Measurements from ENCODE around the gene CDK5R1. TPM values are rescaled to one million over a fixed set of nuclear protein-coding genes. Genes with fewer than 3 reads are reported as not detected.

Gene CDK5R1
- total RNA-seq, 6 experiments from 2014 or later = 0.37 to 0.90 (median 0.48) TPM

DNA sequence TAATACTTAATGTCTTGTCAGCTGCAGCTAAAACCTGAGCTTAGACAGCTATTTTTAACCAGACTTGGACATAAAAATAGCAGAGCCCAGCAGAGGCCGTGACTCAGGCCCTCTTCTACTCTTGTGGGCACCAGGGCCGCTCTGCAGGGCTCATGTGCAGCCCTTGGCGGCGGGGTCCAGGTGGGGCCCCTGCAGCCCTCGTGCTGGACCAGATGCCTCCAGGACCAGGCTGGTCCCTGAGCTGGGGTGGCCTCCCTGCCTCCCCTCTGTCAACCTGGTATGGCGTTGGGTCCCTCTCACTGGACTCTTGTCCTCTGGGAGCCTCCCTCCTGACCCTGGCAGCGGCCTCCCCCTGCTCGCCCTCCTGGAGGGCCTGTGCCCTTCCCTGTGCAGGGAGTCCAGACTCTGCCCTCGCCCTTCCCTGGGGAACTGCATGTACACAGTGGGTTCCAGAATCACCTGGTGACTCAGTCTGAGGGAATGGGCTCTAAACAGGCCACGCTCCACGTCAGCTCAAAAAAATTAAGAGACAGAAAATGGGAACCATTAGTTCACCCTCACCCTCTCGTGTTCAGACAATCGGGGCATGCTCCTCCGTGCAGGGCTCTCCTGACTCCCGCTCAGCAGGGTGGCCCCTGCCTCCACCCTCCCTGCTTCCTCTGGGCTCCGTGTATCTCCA is 9.7 kb downstream of the CDK5R1 start:
- H3K27me3 ChIP-seq = no peaks in the 10 kb centered on the region
- ATAC-seq (no peak), DNase-seq (no peak)
- TF ChIP-seq POLR2A (IDR thresholded peaks at IDR 0.05) = no peak
- TF ChIP-seq, protein P1, sequence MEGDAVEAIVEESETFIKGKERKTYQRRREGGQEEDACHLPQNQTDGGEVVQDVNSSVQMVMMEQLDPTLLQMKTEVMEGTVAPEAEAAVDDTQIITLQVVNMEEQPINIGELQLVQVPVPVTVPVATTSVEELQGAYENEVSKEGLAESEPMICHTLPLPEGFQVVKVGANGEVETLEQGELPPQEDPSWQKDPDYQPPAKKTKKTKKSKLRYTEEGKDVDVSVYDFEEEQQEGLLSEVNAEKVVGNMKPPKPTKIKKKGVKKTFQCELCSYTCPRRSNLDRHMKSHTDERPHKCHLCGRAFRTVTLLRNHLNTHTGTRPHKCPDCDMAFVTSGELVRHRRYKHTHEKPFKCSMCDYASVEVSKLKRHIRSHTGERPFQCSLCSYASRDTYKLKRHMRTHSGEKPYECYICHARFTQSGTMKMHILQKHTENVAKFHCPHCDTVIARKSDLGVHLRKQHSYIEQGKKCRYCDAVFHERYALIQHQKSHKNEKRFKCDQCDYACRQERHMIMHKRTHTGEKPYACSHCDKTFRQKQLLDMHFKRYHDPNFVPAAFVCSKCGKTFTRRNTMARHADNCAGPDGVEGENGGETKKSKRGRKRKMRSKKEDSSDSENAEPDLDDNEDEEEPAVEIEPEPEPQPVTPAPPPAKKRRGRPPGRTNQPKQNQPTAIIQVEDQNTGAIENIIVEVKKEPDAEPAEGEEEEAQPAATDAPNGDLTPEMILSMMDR (IDR thresholded peaks at IDR 0.05) = no peak
- intact Hi-C loops (cut with DNase I) = no loop called here
- no peak overlapping the region for H3K4me3 ChIP-seq
- 78% methylated on average over 4 of the region's 16 CpGs for WGBS (ENCODE audit: insufficient coverage, low coverage, low lambda C conversion rate, missing lambda C conversion rate)
- no peaks in the 10 kb centered on the region for H3K9me3 ChIP-seq
- H3K27ac ChIP-seq = no peak overlapping the region
- H3K4me1 ChIP-seq = no peaks in the 10 kb centered on the region
- no peaks in the 10 kb centered on the region for H3K36me3 ChIP-seq

DNA sequence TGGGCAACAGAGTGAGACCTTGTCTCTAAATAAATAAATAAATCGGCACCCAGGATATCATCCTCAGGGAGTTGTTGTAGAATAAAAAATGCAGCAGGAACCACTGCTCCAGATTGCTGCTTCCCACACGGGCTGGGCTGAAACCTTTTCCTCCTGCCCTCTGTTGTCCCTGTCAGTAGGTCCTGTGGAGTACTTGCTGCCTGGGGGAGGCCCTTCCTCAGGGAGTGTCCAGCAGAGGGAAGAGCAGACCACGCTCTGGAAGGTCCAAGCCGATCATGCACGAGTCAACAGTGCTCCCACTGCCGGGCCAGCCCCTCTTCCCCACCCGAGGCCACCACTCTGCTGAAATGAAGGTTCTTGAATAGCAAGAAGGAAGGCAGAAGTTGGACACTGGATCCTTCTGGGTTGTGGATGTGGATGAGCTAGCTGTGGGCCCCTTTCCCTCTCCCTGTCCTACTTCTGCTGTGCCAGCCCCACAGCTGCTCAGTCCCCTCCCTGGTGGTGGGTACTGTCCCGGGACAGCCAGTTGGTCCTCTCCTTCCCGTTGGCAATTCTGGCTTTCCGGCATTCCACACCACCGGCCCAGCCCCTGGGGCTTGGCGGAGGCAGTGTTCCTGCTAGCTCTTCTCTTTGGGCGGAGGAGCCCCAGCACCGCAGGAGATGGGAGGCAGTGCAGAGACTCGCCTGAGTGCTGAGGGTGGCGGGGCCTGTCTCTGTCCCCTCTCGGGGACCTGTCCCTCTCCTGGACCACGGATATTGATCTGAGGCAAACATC is 10.8 kb downstream of the CDK5R1 start:
- Histone ChIP-seq H3K9me3 (no peaks in the 10 kb centered on the region), H3K36me3 (no peaks in the 10 kb centered on the region), H3K27ac (no peak overlapping the region), H3K4me3 (no peak overlapping the region), H3K4me1 (no peaks in the 10 kb centered on the region), H3K27me3 (no peaks in the 10 kb centered on the region)
- DNase-seq = no peak
- no peak for ATAC-seq
- TF ChIP-seq, protein P1 (IDR thresholded peaks at IDR 0.05) = no peak
- TF ChIP-seq POLR2A (IDR thresholded peaks at IDR 0.05) = no peak
- intact Hi-C loops (cut with DNase I) = no loop called here
- WGBS (ENCODE audit: insufficient coverage, low coverage, low lambda C conversion rate, missing lambda C conversion rate) = 76% methylated on average over 5 of the region's 18 CpGs

DNA sequence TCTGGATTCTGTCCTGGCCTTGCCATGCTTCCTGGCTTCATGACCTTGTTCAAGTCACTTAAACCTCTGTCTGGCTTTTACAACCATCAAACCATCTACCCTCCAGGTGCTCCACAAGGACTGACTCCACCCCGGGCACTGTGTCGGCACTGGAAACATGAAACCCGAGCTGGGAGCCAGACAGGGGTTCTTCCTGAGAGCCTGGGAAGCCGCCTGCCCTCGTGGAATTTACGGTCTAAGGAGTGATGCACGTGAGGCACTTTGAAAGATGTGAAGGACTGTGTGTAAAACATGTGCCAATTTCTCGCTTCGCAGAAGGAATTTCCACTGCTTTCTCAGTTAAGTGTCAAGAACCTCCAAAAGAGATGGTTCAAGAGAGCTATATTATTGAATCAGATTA is 11.6 kb downstream of the CDK5R1 start:
- 86% methylated on average over 9 of the region's 9 CpGs for WGBS (ENCODE audit: insufficient coverage, low coverage, low lambda C conversion rate, missing lambda C conversion rate)
- Histone ChIP-seq H3K9me3 (no peaks in the 10 kb centered on the region), H3K36me3 (no peaks in the 10 kb centered on the region), H3K4me1 (no peaks in the 10 kb centered on the region), H3K4me3 (no peak overlapping the region), H3K27me3 (no peaks in the 10 kb centered on the region), H3K27ac (no peak overlapping the region)
- TF ChIP-seq, protein P1 (IDR thresholded peaks at IDR 0.05) = no peak
- TF ChIP-seq POLR2A (IDR thresholded peaks at IDR 0.05) = no peak
- ATAC-seq (no peak), DNase-seq (no peak)
- intact Hi-C loops (cut with DNase I) = no loop called here

DNA sequence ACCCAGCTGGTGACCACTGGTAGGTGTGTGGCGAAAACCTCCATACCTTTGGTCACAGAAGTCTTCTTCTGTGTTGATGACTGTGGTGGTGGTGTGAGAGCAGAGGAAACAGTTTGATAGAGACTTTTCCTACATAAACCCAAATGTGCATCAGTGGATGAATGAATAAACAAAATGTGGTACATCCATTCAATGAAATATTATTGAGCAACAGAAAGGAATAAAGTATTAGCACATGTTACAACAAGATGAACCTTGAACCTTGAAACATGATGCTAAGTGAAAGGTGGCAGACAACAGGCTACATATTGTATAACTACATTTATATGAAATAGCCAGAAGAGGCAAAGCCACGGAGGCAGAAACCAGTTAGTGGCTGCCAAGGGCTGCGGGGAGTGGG is 15.2 kb downstream of the CDK5R1 start:
- H3K9me3 ChIP-seq = no peaks in the 10 kb centered on the region
- no peak overlapping the region for H3K4me3 ChIP-seq
- no peaks in the 10 kb centered on the region for H3K4me1 ChIP-seq
- 50% methylated on average over 1 of the region's 3 CpGs for WGBS (ENCODE audit: insufficient coverage, low coverage, low lambda C conversion rate, missing lambda C conversion rate)
- no peaks in the 10 kb centered on the region for H3K27me3 ChIP-seq
- intact Hi-C loops (cut with DNase I) = no loop called here
- no peak overlapping the region for H3K27ac ChIP-seq
- TF ChIP-seq, protein P1 (IDR thresholded peaks at IDR 0.05) = no peak
- no peak for TF ChIP-seq POLR2A (IDR thresholded peaks at IDR 0.05)
- DNase-seq (no peak), ATAC-seq (no peak)
- no peaks in the 10 kb centered on the region for H3K36me3 ChIP-seq
